ENCODE data around the gene MRPL10.

MRPL10 gene

DNA sequence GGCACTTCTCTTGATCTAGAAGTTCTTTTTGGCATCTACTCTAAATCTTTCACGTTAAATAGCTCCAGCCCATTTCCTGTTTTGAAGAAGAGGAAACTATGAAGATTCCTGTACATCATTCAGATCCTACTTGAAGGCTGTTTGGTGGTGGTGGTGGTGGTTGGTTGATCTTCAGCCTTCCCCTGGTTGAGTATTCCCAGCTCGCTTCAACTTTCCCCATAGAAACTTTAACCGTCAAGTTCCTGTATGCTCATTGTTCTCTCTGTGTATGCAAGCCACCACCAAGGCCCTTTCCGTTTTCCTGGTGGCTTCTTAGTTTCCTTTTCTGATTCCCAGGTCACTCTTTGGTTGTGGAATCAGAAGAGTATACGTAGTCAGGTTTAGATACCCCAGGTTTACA lies 3.4 kb upstream of the MRPL10 start:
- ATAC-seq = no peak
- no peak overlapping the region for H3K27ac Mint-ChIP-seq
- H3K4me1 Mint-ChIP-seq = peaks cover 54% of the 10 kb centered on the region
- DNase-seq = no peak
- H3K27me3 Mint-ChIP-seq = no peaks in the 10 kb centered on the region
- H3K9me3 Mint-ChIP-seq = no peaks in the 10 kb centered on the region
- no peak overlapping the region for H3K4me3 Mint-ChIP-seq

- Mint-ChIP-seq H3K4me3 (peak overlapping the region; percentile 93), H3K27me3 (no peaks in the 10 kb centered on the region), H3K4me1 (peaks cover 59% of the 10 kb centered on the region), H3K27ac (peak overlapping the region; percentile 48 to 89), H3K9me3 (no peaks in the 10 kb centered on the region)
- no peak for DNase-seq
- ATAC-seq = no peak
Measured at GRCh38 chr17:47831934-47832327, 590 bp upstream of the MRPL10 start.

DNA sequence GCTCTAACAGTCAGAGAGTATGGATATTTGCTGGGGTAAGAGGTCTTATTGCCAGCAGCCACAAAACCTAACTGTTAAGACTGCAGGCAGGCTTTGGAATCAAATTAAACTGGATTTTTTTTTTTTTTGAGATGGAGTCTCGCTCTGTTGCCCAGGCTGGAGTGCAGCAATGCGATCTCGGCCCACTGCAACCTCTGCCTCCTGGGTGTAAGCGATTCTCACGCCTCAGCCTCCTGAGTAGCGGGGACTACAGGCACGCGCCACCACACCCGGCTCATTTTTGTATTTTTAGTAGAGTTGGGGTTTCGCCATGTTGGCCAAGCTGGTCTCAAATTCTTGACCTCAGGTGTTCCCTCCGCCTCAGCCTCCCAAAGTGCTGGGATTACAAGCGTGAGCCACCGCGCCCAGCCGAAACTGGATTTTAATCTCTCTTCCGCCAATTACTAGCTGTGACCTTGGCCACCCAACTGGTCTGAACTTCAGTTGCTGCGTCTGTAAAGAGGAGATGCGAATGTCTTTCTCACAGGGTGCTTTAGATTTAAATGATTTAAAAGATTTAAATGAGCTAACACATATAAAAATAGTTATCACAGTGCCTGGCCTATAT lies 842 bp downstream of the MRPL10 start:
- no peak for DNase-seq
- ATAC-seq = no peak
- H3K4me1 Mint-ChIP-seq = peaks cover 52% of the 10 kb centered on the region
- H3K4me3 Mint-ChIP-seq = peak overlapping the region; percentile 93
- no peaks in the 10 kb centered on the region for H3K27me3 Mint-ChIP-seq
- H3K9me3 Mint-ChIP-seq = no peaks in the 10 kb centered on the region
- H3K27ac Mint-ChIP-seq = peak overlapping the region; percentile 76 to 89

DNA sequence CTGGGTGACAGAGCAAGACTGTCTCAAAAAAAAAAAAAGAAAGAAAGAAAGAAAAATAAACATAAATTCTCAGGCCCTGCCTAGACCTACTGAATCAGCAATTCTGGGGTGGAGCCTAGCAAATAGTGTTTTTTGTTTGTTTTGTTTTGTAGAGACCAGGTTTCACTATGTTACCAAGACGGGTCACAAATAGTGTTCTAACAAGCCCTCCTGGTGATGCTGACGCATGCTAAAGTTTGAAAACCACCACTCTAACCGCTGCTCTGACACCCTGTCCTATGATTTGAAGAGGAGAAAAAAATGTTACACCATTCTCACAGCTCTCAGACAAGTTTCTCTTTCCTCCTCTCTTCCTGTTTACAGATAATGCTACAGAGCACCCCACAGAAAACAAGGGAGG lies 1.5 kb downstream of the MRPL10 start:
- Mint-ChIP-seq H3K27ac (peak overlapping the region; percentile 61 to 79), H3K27me3 (no peaks in the 10 kb centered on the region), H3K4me3 (peak overlapping the region; percentile 93), H3K9me3 (no peaks in the 10 kb centered on the region), H3K4me1 (peaks cover 46% of the 10 kb centered on the region)
- no peak for ATAC-seq
- no peak for DNase-seq

DNA sequence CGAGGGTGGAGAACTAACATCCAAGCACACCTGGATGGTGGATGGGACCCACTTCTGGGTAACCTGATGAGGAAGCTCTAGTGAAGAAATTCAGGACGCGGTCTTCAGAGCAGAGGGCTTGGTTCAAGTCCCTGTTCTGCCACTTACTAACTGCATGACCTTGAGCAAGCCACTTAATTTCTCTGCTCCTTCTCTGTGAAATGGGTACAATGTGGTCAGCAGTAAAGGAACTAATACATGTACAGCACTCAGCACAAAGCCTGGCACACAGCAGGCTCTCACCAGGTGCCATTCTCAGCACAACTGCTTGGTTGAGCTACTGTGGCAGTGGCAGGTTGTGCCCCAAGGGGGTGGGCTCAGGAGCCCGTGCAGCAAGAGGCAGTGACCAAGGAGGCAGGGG lies 7.8 kb downstream of the MRPL10 start:
- DNase-seq (no peak), ATAC-seq (no peak)
- Mint-ChIP-seq H3K27ac (no peak overlapping the region), H3K4me1 (peaks cover 40% of the 10 kb centered on the region), H3K9me3 (no peaks in the 10 kb centered on the region), H3K27me3 (no peaks in the 10 kb centered on the region), H3K4me3 (no peak overlapping the region)

- Mint-ChIP-seq H3K27me3 (no peaks in the 10 kb centered on the region), H3K27ac (peak overlapping the region in 1 of 2 donors; percentile 98), H3K9me3 (no peaks in the 10 kb centered on the region), H3K4me1 (peaks cover 35% of the 10 kb centered on the region), H3K4me3 (peak overlapping the region in 1 of 2 donors; percentile 31)
- DNase-seq (no peak), ATAC-seq (no peak)
Measured at GRCh38 chr17:47822785-47823184, 8.6 kb downstream of the MRPL10 start.

GRCh38 chr17:47821424-47822391 lies 9.6 kb downstream of the MRPL10 start, which contains the start of gene OSBPL7:
Gene OSBPL7 (minus strand): TSS chr17:47821794. CDS start chr17:47820278, 1,516 bp downstream.
- DNase-seq (peak; percentile 70 to 84), ATAC-seq (peak; percentile 98)
- no peaks in the 10 kb centered on the region for H3K9me3 Mint-ChIP-seq
- peaks cover 35% of the 10 kb centered on the region for H3K4me1 Mint-ChIP-seq
- peak within 1 kb of the TSS; percentile 90 to 98 for H3K27ac Mint-ChIP-seq
- H3K4me3 Mint-ChIP-seq = peak within 1 kb of the TSS; percentile 94 to 100
- no peaks in the 10 kb centered on the region for H3K27me3 Mint-ChIP-seq

DNA sequence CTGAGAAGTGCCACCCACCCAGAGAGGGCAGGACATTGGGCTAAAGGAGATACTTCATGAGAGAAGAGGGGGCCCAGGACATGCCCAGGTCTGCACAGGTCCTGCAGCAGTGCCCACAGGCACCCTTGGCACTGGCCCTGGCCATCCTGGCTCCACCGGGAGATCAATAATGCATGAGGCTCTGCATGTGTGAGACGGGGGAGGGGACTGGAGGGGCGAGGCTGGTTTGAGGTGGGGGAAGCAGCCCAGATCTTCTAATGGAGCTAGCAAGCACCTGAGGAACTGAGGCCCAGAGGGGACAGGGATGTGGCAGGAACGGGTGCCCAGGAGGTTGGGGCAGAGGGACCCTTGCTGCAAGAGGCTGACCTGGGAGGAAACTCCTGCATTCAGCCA lies 10.3 kb downstream of the MRPL10 start:
- Mint-ChIP-seq H3K27ac (peak overlapping the region; percentile 55 to 98), H3K27me3 (no peaks in the 10 kb centered on the region), H3K9me3 (no peaks in the 10 kb centered on the region), H3K4me1 (peaks cover 35% of the 10 kb centered on the region), H3K4me3 (peak overlapping the region; percentile 94 to 100)
- ATAC-seq (no peak), DNase-seq (no peak)

GRCh38 chr17:47820033-47820789 lies 11.1 kb downstream of the MRPL10 start:
- Mint-ChIP-seq H3K4me3 (peak overlapping the region; percentile 94 to 100), H3K27ac (peak overlapping the region in 1 of 2 donors; percentile 2), H3K4me1 (peaks cover 35% of the 10 kb centered on the region), H3K9me3 (no peaks in the 10 kb centered on the region), H3K27me3 (no peaks in the 10 kb centered on the region)
- ATAC-seq = no peak
- DNase-seq = no peak

- no peak overlapping the region for H3K27ac Mint-ChIP-seq
- peaks cover 35% of the 10 kb centered on the region for H3K4me1 Mint-ChIP-seq
- ATAC-seq (no peak), DNase-seq (no peak)
- no peaks in the 10 kb centered on the region for H3K9me3 Mint-ChIP-seq
- H3K4me3 Mint-ChIP-seq = no peak overlapping the region
- H3K27me3 Mint-ChIP-seq = no peaks in the 10 kb centered on the region
Measured at GRCh38 chr17:47819475-47819874, 11.9 kb downstream of the MRPL10 start.

GRCh38 chr17:47818002-47818695 lies 13.2 kb downstream of the MRPL10 start:
- DNase-seq = no peak
- Mint-ChIP-seq H3K4me1 (peaks cover 33% of the 10 kb centered on the region), H3K4me3 (no peak overlapping the region), H3K27ac (no peak overlapping the region), H3K27me3 (no peaks in the 10 kb centered on the region), H3K9me3 (no peaks in the 10 kb centered on the region)
- ATAC-seq = no peak

GRCh38 chr17:47816947-47817346 lies 14.4 kb downstream of the MRPL10 start:
- no peak overlapping the region for H3K27ac Mint-ChIP-seq
- H3K9me3 Mint-ChIP-seq = no peaks in the 10 kb centered on the region
- H3K4me1 Mint-ChIP-seq = peaks cover 21% of the 10 kb centered on the region
- ATAC-seq = no peak
- no peak overlapping the region for H3K4me3 Mint-ChIP-seq
- no peak for DNase-seq
- H3K27me3 Mint-ChIP-seq = no peaks in the 10 kb centered on the region

DNA sequence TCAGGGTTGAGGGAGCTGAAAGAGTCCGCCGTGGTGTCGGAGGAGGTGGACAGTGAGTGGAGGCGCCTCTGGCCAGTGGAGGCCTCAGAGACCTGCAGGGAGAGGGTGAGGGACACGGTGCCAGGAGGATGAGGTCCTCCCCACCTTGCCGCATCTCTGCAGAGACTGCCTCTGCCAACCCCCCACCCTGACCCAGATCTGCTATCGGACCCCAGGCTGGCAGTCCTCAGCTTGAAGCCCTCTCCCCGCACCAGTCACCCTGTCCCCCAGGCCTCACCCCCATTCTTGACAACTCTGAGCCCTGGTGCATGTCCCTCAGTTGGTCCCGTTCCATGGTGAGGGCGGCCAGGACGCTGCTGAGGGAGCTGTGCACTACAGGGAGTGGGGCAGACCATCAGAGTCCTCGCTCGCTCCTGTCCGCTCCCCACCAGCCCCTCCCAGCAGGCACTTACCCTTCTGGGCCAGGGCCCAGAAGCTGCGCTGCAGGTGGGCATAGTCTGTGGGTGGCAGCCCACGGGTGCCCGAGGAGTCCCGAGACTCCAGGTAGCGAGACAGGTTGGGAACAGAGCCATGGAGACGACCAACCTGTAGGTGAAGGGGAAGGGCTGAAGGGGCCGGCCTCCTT lies 15.1 kb downstream of the MRPL10 start:
- Mint-ChIP-seq H3K9me3 (no peaks in the 10 kb centered on the region), H3K4me3 (no peak overlapping the region), H3K27me3 (no peaks in the 10 kb centered on the region), H3K4me1 (peaks cover 19% of the 10 kb centered on the region), H3K27ac (no peak overlapping the region)
- no peak for DNase-seq
- no peak for ATAC-seq

- peak overlapping the region in 1 of 2 donors; percentile 4 for H3K27ac Mint-ChIP-seq
- no peak for DNase-seq
- no peak overlapping the region for H3K4me3 Mint-ChIP-seq
- peaks cover 19% of the 10 kb centered on the region for H3K4me1 Mint-ChIP-seq
- ATAC-seq = no peak
- H3K9me3 Mint-ChIP-seq = no peaks in the 10 kb centered on the region
- no peaks in the 10 kb centered on the region for H3K27me3 Mint-ChIP-seq
Measured at GRCh38 chr17:47815106-47815918, 16.0 kb downstream of the MRPL10 start.

All from stimulated activated naive CD8-positive, alpha-beta T cell treated with anti-CD3 and anti-CD28 coated beads, Interleukin-15, amount 100 ng/mL, for 72 hours (primary cell).